HG03565 (cell line): Measurements from ENCODE around the gene LRRC8D.

Source experiments
- ATAC-seq: cut with Tn5 transposase; IDR thresholded peaks from one replicate; pipeline ENCODE4 v1.9.1; 2021; ENCODE audit warnings: mild to moderate bottlenecking, moderate library complexity; ENCODE audit not compliant: unreplicated experiment

Gene LRRC8D

GRCh38 chr1:89832496-89833127 lies 11.8 kb downstream of the LRRC8D start:
- no peak for ATAC-seq

DNA sequence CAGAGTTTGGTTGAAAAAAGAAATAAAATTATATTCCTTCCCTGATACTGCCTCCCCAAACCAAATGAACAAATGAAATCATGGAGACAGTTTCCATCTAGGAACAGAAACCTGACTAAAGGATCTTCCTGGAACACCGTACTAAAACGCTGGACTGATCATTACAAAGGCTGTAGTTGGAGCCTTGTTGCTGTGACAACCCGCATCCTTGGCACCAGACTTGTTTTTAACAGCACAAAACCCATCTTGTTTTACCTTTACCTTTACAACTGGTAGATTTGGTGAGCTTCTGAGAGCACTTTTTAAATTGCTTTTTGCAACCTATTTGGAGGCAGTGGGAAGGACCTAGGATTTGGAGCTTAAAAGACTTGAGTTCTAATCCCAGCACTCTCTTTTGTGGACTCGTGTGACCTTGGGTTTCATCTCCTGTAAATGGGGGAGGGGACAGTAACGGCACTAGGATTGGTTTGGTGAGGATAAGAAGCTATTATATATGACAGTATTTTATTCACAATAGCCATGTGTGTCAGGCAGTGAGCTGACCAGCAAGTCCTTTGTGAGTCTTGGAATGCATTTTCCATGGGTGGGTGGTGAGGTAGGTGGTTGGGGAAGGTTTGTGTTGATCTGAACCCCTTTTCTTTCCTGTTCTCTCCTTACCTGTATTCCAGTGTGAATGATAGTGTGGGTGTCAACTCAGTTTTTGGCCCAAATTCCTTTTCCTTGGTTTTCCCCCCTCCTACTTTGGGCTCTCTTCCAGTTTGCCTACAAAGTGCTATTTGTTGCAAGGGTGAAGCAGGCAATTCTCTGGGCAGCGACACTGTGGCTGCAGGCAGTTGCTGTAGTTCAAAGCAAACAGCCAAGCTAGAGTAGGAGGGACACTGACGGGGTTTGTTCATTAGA lies 12.6 kb downstream of the LRRC8D start:
- no peak for ATAC-seq

DNA sequence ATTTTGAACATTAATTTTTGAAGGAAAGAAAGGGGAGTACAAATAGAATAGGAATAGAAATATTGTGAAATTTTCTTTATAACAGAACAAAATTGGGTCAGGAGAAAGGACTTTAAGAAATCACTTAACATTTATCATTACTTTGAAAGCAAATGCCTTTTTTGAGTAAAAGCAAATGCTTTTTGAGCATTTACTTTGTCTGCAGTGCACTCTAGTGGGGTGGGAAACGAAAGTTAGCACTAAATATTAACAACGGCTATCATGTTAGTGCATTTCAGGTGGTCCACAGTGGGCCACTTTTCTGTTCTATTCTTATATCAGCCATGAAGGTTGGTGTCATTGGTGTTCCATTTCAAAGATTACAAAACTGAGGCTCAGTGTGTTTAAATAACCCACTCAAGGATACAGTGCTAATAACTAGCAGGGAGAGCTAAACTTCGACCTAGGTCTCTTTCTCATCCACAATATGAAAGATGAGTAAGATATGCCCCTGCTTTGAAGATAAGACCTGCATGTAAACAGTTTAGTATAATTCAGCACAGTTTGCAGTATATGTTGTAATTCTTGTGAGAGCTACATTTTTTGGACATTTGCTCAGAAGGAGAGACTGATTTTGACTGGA lies 13.4 kb downstream of the LRRC8D start:
- no peak for ATAC-seq

DNA sequence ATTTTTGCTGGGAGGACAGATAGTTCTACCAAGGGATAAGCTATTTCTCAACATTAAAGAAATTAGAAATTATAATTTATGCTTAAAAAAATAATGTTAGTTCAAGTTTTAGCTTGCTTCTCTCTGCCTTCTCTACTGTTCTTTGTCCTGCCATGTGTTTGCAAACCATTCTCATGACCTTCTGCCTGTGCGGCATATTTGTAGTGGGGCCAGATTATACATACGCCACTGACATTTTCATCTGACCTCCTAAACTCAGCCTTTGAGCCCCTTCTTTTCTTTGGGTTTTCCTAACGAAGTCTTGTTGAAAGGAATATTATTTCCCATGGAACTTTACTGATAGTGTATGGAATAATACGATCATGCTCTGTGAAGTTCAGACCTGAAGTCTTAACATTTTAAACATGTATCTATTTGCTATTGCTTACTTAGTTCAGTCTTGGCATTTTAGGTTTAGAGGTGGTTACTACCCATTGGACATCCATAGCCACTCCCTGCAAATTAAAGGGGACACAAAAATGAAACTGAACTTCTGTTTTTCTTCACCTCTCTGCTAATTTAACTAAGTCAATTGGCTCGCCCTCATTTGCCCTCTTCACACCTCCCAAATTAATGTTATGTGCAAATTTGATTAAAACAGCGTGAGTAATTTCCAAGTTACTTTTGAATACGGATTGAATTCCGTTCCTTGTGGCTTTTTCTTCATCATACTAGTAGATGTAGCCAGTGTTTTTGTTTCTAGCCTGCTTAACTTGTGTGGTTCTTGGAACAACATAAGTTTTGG lies 15.6 kb downstream of the LRRC8D start:
- no peak for ATAC-seq

DNA sequence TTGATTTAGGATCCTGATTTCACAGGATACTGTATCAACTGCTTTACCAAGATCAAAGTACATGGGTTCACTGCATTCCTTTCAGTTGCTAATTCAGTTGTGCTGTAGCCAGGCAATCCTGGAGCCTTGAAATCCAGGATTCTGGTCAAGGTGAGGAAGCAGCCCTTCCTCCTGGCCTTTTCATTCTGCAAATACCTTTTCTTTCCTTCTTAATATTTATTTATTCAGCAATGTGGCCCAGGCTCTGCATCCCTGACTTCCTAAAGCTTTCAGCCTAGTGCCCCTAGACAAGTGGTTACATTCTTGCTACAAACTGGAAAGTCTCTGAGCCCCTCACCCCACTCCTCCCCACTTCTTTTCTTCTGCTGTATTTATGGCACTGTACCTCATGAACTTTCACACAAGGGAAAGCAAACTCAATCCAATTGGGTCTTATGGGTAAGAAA lies 16.2 kb downstream of the LRRC8D start:
- no peak for ATAC-seq

- no peak for ATAC-seq
Observed at GRCh38 chr1:89837510-89837909, 16.7 kb downstream of the LRRC8D start.

- no peak for ATAC-seq
Observed at GRCh38 chr1:89839516-89839915, 18.7 kb downstream of the LRRC8D start.

GRCh38 chr1:89841507-89841906 lies 20.7 kb downstream of the LRRC8D start:
- ATAC-seq = no peak

- ATAC-seq = peak; percentile 22
Observed at GRCh38 chr1:89842567-89843272, 21.9 kb downstream of the LRRC8D start.

GRCh38 chr1:89843273-89844130 lies 22.7 kb downstream of the LRRC8D start:
- ATAC-seq = peak; percentile 59

DNA sequence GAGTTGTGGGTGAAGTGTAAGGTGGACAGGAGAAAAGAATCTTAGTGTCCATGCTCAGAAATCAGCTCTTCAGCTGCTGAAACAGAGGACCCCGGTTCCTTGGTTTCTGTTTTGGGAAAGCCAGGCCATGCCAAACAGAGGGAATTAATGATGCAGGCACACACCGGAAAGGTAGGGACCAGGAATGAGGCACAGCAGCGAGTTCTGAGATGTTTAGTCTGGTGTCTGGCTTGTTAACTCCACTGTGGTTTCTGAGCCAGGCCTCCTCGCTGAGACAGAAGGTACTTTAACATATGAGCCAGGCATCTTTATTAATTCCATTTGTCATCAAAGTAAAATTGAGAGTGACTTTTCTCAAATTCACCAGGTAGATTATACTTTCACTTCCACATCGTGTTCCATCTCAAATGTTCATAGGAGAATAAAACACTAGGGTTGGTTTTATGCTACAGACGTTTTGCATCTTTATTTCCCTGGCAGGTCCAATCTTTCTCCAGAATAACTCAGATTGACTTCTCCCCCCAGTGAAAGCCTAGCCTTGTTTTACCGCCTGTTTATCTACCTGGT lies 23.5 kb downstream of the LRRC8D start:
- no peak for ATAC-seq

DNA sequence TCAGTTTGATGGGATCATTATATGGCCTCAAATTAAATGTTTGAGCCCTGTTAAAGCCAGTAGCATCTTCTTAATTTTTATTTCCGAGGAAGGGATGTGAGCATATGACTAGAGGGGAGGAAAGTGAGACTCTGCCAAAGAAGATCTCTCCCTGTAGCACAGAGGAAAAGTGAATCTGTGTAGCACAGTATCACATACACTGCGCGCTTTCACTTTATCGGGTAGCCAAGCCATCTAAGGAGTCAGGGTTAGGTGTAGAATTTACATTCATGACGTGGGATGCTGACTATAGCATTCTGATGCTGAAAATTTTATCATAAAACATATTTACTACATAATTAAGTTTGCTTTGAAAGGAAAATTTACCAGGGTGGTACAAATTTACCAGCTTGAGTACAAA lies 24.0 kb downstream of the LRRC8D start:
- no peak for ATAC-seq

GRCh38 chr1:89847191-89847729 lies 26.4 kb downstream of the LRRC8D start:
- no peak for ATAC-seq

GRCh38 chr1:89850844-89851415 lies 30.1 kb downstream of the LRRC8D start:
- ATAC-seq = no peak

DNA sequence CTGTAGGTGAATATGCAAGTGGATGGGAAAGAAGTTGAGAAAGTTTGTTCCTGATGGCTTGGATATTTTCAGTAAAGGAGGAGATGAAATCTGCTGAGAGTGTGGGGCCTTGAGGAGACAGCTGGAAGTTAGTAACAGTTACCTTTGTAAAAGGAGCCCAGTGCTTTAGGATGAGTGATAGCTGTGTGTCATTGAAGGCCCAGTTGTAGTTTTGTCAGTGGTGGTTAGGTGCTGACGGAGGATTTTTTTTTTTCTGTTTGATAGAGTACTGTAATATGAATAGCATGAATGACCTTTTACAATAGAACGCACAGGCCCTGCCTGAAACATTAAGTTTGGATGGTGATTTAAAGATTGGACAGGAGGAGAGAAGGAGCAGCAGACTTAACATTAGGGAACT lies 33.3 kb downstream of the LRRC8D start:
- no peak for ATAC-seq

GRCh38 chr1:89855413-89856123 lies 34.7 kb downstream of the LRRC8D start:
- peak; percentile 88 for ATAC-seq

DNA sequence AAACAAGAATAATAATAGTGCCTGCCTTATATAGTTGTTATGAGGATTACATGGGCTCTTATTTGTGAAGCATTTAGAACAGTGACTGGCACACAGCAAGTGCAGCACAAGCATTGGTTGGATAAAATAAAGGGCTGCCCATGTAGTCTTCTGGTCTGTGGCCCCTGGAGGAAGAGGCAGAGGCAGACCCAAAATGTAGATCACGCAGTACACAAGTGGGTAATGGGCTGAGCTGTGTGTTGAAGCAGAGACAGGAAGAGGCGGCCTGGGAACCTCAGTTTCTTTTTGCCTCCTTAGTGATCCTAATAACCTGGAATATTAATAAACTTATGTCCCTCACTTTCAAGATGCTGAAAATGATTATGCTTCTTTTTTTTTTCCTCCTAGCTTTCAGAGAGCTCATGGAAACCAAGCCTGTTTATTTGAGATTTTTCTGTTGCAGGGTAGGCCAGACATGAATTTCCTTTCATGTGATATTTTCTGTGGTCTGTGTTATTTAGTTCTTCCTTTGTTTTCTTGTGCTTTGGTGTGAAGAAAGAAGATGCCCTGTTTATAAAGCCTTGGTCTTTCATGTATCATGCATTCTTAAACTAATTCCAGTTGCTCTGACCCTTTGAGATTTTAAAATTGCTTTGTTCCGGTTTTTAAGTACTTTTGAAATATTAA lies 42.5 kb downstream of the LRRC8D start:
- no peak for ATAC-seq
